NCI-H345 treated with DMSO at 0.1 percent for 48 hours (cell line): Measurements from ENCODE around the gene KIF2B.
"Not testable (repeated sequence)": the region's sequence is repeated elsewhere in the genome, so short reads cannot be mapped to it uniquely, and the experiment has no call there.

Source experiments
- DNase-seq: peaks from one replicate; lab custom pipeline; 2025; ENCODE audit not compliant: unreplicated experiment; lab: John Stamatoyannopoulos, UW

Gene KIF2B, protein sequence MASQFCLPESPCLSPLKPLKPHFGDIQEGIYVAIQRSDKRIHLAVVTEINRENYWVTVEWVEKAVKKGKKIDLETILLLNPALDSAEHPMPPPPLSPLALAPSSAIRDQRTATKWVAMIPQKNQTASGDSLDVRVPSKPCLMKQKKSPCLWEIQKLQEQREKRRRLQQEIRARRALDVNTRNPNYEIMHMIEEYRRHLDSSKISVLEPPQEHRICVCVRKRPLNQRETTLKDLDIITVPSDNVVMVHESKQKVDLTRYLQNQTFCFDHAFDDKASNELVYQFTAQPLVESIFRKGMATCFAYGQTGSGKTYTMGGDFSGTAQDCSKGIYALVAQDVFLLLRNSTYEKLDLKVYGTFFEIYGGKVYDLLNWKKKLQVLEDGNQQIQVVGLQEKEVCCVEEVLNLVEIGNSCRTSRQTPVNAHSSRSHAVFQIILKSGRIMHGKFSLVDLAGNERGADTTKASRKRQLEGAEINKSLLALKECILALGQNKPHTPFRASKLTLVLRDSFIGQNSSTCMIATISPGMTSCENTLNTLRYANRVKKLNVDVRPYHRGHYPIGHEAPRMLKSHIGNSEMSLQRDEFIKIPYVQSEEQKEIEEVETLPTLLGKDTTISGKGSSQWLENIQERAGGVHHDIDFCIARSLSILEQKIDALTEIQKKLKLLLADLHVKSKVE

GRCh38 chr17:53822764-53823163, at the start of gene KIF2B:
Gene KIF2B, plus strand, starts transcription at chr17:53822927. Its CDS starts 107 bp downstream, at chr17:53823034.
- DNase-seq: no peak

DNA sequence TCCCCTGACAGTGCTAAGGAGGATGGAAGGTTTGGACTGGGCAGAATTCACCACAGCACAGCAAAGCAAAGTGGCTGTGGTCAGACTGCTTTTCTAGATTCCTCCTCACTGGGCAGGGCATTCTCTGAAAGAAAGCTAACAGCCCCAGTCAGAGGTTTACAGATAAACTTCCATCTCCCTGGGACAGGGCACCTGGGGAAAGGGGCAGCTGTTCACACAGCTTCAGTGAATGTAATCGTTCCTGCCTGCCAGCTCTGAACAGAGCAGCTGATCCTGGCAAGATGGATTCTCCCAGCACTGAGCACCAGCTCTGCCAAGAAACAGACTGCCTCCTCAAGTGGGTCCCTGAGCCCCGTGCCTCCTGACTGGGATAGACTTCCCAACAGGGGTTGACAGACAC, 42.4 kb upstream of the KIF2B start:
- no peak for DNase-seq

DNA sequence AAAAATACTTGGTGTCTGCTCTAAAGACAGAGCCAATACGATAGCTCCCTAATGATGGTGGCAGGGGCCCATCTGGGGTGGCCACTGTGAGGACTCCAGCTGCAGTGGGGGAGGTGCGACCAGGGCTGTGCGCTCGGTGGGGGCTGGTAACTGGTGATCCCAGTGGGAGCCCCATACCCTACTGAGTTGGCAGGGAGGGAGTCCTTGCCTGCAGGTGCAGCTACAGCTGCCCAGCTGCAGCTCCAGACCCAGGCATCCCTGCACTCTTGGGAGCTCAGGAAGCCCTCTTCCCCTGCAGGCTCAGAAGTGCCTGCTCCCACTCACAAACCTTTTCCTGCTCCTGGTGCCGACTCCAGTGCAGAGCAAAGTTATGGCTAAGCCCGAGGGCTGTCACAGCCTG, 31.2 kb upstream of the KIF2B start:
- no peak for DNase-seq

DNA sequence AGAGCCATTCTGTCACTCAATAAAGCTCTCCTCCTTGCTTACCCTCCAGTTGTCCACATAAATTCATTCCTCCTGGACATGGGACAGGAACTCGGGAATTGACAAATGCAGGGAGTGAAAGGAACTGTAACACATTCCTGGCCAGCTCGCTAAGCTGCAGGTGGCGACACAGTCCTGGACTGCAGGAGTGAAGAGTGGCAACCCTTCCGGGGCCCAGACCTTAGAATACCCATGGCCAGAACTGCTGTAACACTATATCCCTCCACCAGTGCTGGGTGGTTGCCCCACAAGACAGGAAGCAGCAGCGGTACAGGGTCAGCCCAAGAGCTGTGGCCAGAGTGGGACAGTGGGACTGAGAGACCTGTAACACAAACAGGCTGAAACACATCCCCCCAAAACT, 30.3 kb upstream of the KIF2B start:
- no peak for DNase-seq

- no peak for DNase-seq
Measured at GRCh38 chr17:53792997-53793396, 29.7 kb upstream of the KIF2B start.

DNA sequence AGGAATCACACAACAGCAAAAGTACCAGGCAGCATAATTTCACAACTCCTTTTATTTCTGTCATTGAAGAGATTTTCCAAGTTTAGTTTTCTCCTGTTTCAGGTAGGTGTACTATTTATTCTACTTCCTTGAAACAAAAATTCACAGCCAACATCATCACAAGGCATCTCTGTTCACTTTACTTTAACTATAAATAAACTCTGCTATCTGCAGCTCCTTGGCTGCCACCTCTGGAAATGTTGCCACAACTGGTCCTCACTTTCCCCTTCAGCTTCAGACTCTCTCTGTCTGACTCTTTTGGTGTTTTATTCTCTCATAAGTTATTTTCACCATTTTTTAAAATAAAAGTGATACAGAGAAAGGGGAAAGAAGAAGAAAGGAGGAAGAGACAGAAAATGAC, 27.9 kb upstream of the KIF2B start:
- DNase-seq: no peak

DNA sequence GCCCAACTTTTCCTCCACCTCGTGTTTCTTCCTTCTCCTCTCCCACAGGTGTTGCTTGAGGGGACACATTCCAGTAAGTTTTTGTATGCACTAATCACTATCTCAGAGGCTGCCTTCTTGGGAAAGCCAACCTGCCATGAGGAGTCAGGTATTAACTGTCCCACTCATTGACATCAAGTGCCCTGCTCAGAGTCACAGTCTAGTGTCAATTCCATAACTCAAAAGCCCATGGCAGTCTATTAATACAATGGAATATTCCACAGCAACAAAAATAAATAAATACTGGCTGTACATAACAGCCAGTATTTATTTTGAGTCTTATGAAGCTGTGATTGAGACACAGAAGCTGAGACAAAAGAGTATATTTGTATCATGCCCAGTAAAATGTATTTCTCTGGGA, 26.1 kb upstream of the KIF2B start:
- DNase-seq: no peak

DNA sequence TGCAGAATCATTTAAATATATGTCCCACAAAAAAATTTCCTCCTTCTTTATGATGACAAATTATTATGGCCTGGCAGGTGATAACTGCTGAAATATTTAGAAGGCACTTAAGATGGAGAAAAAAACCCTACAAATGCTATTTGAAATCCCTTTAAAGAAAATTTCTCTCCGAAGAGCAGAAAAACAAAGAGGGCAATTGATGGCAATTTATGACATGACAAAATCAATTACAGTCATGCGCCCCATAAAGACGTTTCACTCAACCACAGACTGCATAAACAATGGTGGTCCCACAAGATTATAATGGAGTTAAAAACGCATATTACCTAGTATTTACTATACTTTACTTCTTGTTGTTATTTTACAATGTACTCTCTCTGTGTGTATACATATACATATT, 25.2 kb upstream of the KIF2B start:
- no peak for DNase-seq

- no peak for DNase-seq
Measured at GRCh38 chr17:53804437-53804836, 18.3 kb upstream of the KIF2B start.

GRCh38 chr17:53806473-53806872, 16.3 kb upstream of the KIF2B start:
- DNase-seq: no peak

DNA sequence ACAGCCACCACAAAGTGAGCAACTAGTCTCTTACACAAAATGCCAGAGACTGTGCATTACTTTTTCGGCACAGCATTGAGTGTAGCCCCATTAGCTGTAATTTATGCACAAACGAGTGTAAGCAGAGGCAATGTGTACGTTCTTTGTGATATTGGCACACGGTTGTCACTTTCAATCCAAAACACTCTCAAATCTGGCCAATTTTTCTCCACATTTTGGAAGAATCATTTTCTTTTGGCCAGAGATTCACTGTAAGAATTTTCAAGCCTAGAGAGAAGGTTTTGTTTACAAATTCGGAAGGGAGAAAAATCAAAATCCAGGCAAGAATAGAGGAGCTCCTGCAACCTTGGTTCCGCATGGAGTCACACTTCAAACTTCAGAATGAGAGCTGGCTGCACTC, 15.4 kb upstream of the KIF2B start:
- no peak for DNase-seq

- no peak for DNase-seq
Measured at GRCh38 chr17:53818271-53818670, 4.5 kb upstream of the KIF2B start.

GRCh38 chr17:53818929-53819328, 3.8 kb upstream of the KIF2B start:
- DNase-seq: no peak

GRCh38 chr17:53819956-53820355, 2.8 kb upstream of the KIF2B start:
- DNase-seq: no peak

DNA sequence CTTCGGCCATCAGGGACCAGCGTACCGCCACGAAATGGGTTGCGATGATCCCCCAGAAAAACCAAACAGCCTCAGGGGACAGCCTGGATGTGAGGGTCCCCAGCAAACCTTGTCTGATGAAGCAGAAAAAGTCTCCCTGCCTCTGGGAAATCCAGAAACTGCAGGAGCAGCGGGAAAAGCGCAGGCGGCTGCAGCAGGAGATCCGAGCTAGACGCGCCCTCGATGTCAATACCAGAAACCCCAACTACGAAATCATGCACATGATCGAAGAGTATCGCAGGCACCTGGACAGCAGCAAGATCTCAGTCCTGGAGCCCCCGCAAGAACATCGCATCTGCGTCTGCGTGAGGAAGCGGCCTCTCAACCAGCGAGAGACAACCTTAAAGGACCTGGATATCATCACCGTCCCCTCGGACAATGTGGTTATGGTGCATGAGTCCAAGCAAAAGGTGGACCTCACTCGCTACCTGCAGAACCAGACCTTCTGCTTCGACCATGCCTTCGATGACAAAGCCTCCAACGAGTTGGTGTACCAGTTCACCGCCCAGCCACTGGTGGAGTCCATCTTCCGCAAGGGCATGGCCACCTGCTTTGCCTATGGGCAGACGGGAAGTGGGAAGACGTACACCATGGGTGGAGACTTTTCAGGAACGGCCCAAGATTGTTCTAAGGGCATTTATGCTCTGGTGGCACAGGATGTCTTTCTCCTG, 769 bp downstream of the KIF2B start:
- DNase-seq: no peak

- DNase-seq: not testable (repeated sequence)
Measured at GRCh38 chr17:53834771-53835170, 12.0 kb downstream of the KIF2B start.

DNA sequence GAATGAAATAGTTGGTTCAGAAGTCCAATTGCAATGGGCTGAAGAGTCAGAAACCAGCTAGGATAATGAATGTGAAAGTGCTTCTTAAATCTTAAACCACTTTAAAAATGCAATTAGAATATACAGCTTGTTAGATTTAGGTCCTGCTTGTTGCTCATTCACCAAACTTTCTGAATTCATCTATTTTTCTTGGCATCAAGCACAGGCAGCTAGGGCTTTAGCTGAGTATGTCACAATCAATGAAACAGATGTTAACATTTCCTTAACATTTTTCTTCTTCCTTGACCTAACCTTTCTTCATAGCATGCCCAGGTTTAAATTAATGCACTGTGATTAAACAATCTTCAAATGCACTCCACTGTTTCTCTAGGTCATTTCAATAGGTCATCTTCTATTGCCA, 14.4 kb downstream of the KIF2B start:
- no peak for DNase-seq

DNA sequence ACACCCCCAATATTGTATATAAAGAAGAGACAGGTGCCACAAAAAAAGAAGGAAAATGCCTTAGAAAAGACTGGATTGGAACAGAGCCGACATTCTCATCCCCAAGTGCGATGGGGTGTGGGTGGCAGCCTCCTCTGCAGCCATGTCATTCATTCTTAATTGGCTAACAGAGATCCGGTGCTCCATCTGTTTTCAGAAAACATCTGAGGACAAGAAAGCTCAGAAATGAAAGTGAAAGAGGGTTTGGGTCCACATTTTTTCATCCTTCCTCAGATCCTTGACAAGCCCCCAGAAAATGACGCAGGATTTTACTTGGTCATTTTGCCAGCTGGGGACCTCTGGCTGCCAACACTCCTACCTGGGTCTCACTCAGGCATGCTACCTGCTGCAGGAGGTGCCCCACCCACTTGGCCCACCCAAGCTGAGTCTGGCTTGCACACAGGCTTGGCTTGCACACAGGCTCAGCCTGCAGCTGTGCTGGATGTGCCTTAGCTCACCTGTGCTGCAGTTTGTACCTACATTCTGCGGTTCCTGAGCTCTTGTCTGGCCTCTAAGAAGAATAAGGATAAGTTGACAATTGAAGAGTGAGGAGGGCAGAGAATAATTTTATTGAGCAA, 21.9 kb downstream of the KIF2B start:
- no peak for DNase-seq

GRCh38 chr17:53871128-53871527, 48.4 kb downstream of the KIF2B start:
- DNase-seq: not testable (repeated sequence)
